GM21825 (cell line): ENCODE results near the gene PBX4.
A peak's percentile ranks its signal among the peaks of the same experiment; 100 is the strongest.

Source experiments
- ATAC-seq: cut with Tn5 transposase; IDR thresholded peaks from one replicate; pipeline ENCODE4 v1.9.1; 2021; ENCODE audit warnings: mild to moderate bottlenecking, moderate library complexity; ENCODE audit not compliant: unreplicated experiment

The PBX4 gene

DNA sequence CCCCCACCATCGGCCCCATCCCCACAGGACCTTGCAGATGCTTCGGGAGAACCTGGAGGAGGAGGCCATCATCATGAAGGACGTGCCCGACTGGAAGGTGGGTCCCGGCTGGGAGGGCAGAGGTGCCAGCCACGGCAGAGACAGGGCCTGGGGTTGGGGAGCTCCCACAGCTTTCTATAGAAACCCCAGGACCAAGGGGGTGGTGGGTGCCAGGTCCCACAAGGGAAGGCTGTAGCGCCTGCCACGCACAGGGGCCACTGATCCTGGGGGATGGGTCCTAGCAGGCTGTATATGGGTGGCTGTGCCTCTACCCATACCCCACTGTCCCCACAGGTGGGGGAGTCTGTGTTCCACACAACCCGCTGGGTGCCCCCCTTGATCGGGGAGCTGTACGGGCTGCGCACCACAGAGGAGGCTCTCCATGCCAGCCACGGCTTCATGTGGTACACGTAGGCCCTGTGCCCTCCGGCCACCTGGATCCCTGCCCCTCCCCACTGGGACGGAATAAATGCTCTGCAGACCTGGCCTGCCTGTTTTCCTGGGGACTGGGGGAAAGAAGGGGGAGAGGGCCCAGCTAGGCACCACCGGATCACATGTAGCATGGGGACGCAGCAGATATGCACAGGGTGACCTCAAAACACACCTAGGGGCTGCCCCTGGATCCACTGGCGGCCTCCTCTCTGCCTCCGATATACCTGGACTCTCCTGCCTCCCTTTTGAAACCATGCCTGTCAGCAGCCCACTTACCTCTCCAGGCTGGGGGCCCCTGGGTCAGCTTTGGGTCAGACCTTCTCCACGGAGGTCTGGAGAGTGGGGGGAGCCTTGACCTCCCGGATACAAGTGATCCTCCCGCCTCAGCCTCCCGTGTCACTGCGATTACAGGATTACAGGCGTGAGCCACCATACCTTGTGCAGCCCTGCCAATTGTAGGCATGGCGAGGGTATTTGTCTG is 90.5 kb downstream of the PBX4 start:
- no peak for ATAC-seq

- ATAC-seq: no peak
Measured at GRCh38 chr19:19527371-19527656, 91.2 kb downstream of the PBX4 start.

DNA sequence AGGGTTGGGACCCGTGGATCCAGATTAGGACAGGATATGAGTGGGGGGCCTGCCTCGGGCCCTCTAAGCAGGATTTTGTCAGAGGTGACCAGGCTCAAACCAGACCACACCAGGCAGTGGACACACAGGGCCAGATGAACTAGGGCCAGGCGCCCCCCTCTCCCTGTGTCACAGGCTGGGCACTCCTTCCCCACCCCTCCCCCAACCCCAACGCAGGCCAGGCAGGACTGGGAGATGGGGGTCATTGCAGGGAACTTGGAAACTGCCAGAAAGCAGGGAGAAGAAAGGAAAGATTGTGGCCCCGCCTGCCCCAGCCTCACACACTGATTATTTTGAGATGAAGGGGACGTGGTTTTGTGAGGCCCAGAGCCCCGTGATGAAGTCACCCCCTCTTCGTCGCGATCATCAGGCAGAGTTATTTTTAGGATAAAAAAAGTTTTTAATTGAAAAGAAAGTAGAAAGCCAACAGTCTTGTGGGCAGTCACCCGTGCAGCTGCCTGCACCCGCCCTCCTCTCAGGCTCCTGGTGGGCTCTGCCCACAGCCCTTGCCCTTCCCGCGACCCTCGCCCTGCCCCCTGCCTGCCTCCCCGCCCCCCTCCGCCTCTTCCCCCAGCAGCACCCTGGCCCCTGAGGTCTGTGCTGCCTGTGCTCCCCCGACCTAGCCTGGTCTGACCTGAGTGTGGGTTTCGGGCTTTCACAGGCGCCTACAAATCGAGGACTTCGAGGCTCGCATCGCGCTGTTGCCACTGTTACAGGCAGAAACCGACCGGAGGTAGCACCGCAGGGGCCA is 91.7 kb downstream of the PBX4 start:
- no peak for ATAC-seq

DNA sequence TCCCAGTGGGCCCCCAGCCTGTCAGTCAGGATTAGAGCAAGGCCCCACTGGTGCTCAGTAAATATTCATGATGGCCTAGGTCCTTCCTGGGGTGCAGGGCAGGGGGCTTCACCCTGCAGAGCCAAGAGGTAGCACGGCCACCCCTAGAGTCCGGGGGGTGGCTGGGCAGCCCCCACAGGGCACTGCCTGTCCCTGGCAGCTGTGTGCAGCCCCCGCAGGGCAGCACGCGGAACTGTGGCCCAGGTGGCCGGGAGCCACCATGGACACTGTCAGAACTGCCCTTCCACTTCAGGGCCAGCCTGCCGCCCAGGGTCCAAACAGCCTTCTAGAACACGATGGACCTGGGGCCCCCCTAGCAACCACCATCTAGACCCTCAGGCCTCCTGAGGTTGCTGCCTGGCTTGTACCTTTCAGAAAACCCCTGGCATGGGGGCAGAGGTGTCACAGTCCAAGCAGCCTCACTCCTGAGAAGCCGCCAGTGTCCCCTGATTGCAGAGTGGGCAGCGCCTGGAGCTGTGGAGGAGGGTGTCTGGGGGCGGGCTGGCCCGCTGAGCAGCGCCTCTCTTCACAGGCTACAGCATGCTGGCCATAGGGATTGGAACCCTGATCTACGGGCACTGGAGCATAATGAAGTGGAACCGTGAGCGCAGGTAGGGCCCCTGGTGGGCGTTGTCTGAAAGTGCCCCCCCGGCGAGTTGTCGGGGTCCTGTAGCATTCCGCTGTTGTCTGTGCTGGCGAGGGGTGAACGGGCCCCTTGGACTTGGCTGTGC is 92.7 kb downstream of the PBX4 start:
- no peak for ATAC-seq

GRCh38 chr19:19524053-19524452 is 94.4 kb downstream of the PBX4 start:
- ATAC-seq: no peak

DNA sequence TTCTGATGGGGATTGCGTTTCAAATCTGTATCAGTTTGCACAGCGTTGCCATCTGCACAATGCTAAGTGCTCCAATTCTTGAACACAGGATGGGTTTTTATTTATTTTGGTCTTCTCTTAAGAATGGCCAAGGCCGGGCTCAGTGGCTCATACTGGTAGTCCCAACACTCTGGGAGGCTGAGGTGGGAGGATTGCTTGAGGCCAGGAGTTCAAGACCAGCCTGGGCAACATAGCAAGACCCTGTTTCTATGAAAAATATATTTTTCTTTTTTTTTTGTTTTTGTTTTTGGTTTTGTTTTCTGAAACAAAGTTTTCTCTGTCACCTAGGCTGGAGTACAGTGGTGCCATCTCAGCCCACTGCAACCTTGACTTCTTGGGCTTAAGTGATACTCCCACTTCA is 95.3 kb downstream of the PBX4 start:
- ATAC-seq: no peak

GRCh38 chr19:19520989-19521388 is 97.5 kb downstream of the PBX4 start:
- no peak for ATAC-seq

DNA sequence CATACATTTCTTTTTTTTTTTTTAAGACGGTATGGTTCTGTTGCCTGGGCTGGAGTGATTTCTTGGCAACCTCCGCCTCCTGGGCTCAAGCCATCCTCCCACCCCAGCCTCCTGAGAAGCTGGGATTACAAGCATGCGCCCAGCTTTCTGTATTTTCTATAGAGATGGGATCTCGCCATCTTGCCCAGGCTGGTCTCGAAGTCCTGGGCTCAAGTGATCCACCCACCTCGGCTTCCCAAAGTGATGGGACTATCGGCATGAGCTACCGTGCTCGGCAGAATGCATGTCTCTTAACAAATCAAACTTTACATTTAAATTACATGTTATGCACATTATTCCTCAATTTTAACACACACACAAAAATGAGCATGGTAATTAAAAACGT is 101.3 kb downstream of the PBX4 start:
- ATAC-seq: no peak

GRCh38 chr19:19515642-19516519 is 102.6 kb downstream of the PBX4 start, which contains the start of gene NDUFA13:
TSS of gene NDUFA13 (plus strand) at chr19:19516225. CDS start at chr19:19516239, 14 bp downstream.
- peak; percentile 86 for ATAC-seq

- no peak for ATAC-seq
Measured at GRCh38 chr19:19514881-19515641, 103.4 kb downstream of the PBX4 start, which contains the start of gene TSSK6. TSS of gene TSSK6 (minus strand) at chr19:19515548. CDS start at chr19:19515427, 121 bp downstream.

DNA sequence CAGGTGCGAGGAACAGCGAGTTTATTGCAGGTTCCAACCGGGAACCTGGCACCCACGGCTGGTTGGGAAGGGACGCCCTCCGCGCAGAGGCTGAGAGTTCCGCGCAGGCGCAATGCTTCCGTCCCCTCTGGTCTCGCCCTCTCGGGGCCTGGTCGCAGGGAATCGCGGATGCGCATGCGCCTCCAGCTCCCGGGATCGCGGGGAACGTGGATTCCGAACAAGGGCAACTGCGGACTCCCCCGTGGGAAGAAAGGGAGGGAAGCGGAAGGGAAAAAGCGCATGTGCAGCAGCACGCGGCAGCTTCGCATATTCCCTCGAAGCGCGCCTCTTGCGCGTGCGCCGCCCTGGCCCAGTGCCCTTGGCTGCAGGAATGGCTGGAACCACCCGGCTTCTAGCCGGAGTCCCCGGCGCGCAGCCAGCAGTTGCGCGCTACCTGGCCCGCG is 104.3 kb downstream of the PBX4 start:
- no peak for ATAC-seq

DNA sequence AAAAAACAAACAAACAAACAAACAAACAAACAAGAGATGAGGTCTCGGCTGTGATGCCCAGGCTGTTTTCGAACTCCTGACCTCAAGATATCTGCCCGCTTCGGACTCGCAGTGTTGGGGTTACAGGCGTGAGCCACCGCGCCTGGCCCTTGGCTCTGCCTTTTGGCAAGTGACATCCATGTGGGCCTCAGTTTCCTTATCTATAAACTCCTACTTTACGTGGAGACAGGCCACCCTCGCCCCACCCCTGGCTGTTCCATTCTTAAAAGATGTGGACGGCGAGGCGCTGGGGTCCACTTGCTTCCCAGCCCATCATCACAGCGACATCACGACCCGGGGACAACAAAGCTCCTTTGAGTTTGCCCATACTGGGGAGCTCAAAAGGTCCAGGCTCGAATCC is 104.8 kb downstream of the PBX4 start:
- no peak for ATAC-seq
